B cell (primary cell): ENCODE data around the gene PDGFC.

ENCODE experiments used
- EZH2 ChIP-seq: IDR thresholded peaks from 2 replicates; pipeline ENCODE4 v1.6.1; 2012; ENCODE audit warnings: borderline replicate concordance, low read depth, mild to moderate bottlenecking, moderate library complexity, low read length; ENCODE audit not compliant: insufficient read depth, poor library complexity, severe bottlenecking
- TF ChIP-seq, protein P1 (sequence below): fragments of 200-600 bp; IDR thresholded peaks from one replicate; pipeline ENCODE4 v1.8.0; 2022; ENCODE audit warnings: antibody characterized with exemption, mild to moderate bottlenecking

GRCh38 chr4:156999175-156999517, 27.5 kb upstream of the PDGFC start:
- TF ChIP-seq, protein P1, sequence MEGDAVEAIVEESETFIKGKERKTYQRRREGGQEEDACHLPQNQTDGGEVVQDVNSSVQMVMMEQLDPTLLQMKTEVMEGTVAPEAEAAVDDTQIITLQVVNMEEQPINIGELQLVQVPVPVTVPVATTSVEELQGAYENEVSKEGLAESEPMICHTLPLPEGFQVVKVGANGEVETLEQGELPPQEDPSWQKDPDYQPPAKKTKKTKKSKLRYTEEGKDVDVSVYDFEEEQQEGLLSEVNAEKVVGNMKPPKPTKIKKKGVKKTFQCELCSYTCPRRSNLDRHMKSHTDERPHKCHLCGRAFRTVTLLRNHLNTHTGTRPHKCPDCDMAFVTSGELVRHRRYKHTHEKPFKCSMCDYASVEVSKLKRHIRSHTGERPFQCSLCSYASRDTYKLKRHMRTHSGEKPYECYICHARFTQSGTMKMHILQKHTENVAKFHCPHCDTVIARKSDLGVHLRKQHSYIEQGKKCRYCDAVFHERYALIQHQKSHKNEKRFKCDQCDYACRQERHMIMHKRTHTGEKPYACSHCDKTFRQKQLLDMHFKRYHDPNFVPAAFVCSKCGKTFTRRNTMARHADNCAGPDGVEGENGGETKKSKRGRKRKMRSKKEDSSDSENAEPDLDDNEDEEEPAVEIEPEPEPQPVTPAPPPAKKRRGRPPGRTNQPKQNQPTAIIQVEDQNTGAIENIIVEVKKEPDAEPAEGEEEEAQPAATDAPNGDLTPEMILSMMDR = no peak
- no peak for TF ChIP-seq EZH2
